KOPT-K1 (cell line): ENCODE results near the gene ZSCAN29.

Source experiments
- H3K27ac ChIP-seq: fragments of 200-600 bp; sonication (generic); 2 replicates; pipeline ENCODE4 v1.5.1; 2016; ENCODE audit warnings: antibody characterized with exemption, mild to moderate bottlenecking, low read depth, low read length; ENCODE audit not compliant: poor library complexity, severe bottlenecking
- H3K36me3 ChIP-seq: fragments of 200-600 bp; sonication (generic); 2 replicates; pipeline ENCODE4 v1.5.1; 2017; ENCODE audit warnings: antibody characterized with exemption, mild to moderate bottlenecking, low read length, moderate library complexity; ENCODE audit not compliant: insufficient read depth
- H3K9me3 ChIP-seq: fragments of 200-600 bp; sonication (generic); 2 replicates; pipeline ENCODE4 v1.5.1; 2017; ENCODE audit warnings: antibody characterized with exemption, low read length, mild to moderate bottlenecking; ENCODE audit not compliant: insufficient read depth, poor library complexity, severe bottlenecking

ZSCAN29 gene

GRCh38 chr15:43317566-43318184, 53.2 kb downstream of the ZSCAN29 start:
- no peak overlapping the region for H3K27ac ChIP-seq
- H3K9me3 ChIP-seq: no peaks in the 10 kb centered on the region
- H3K36me3 ChIP-seq: no peaks in the 10 kb centered on the region

GRCh38 chr15:43316971-43317346, 53.9 kb downstream of the ZSCAN29 start:
- Histone ChIP-seq H3K9me3 (no peaks in the 10 kb centered on the region), H3K27ac (no peak overlapping the region), H3K36me3 (no peaks in the 10 kb centered on the region)

DNA sequence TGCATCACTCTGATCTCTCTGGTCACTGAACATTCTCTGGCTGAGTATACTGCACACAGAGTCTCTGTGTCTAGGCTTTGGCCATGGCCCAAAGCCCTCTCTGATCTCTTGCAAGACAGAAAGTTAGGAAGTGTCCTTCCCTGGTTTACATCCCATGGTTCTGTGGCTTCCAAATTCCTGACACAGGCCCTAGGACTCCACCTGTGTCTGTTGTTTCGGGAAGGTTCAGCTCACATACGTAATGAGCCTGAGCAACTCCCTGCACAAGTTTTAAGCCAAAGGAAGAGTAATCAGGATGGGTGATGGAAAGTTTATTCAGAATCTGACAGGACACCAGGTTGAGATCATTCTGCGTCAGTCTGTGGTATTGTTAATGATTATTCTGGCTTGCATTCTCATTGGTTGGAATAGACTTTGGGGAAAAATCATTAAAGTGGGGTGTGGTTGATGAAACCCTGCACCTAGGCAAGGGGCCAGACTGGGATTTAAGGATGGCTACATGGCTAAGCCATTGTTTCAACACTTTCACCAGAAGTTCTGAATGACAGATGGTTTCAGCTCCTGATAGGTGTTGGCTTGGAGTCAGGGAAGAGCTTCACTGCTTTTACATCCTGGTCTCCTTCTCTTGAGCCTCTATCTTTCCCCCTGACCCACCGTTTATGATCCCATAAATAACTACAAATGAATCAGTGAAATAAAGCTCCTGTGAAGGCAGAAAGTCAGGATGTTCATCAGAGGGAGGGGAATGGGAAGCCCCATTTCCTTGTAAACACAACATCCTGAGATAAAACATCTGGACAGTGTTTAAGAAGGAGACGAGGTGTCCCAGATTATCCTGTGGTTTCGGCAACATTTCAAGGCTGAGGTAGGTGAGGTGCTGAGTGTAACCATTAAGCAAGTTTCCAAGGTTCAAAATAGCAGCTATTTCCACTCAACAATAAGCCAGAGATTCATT, 54.5 kb downstream of the ZSCAN29 start:
- Histone ChIP-seq H3K9me3 (no peaks in the 10 kb centered on the region), H3K36me3 (no peaks in the 10 kb centered on the region), H3K27ac (no peak overlapping the region)

GRCh38 chr15:43314171-43314570, 56.7 kb downstream of the ZSCAN29 start:
- Histone ChIP-seq H3K9me3 (no peaks in the 10 kb centered on the region), H3K36me3 (no peaks in the 10 kb centered on the region), H3K27ac (no peak overlapping the region)

DNA sequence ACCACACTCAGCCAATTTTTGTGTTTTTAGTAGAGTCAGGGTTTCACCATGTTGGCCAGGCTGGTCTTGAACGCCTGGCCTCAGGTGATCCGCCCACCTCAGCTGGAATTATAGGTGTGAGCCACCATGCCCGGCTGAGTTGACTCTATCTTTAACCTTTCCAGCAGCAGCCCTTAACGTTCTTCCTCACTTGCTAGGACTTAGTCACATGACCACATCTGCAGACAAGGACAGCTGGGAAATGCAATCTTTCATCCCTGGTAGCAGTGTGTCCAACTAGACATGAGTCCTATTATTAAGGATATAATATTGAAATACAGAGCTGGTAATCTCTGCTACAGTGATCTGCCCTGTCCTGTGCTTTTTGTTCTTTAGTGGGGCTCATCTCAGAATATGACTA, 58.5 kb downstream of the ZSCAN29 start:
- Histone ChIP-seq H3K36me3 (no peaks in the 10 kb centered on the region), H3K9me3 (no peaks in the 10 kb centered on the region), H3K27ac (no peak overlapping the region)
